Measurements from ENCODE around the gene LDB2.

The LDB2 gene

GRCh38 chr4:16686195-16686594, 212.2 kb downstream of the LDB2 start:
- Histone ChIP-seq H3K27me3 (replicated peaks; ENCODE audit: control insufficient read depth, insufficient read depth, low read length, poor library complexity, severe bottlenecking) (no peaks in the 10 kb centered on the region), H3K4me3 (ENCODE audit: insufficient read depth, low read depth, low read length, poor library complexity, severe bottlenecking) (no peak overlapping the region), H3K9me3 (ENCODE audit: control insufficient read depth, low read length) (no peaks in the 10 kb centered on the region), H3K4me1 (ENCODE audit: control insufficient read depth, insufficient read depth, low read length, poor library complexity, severe bottlenecking) (no peaks in the 10 kb centered on the region), H3K36me3 (ENCODE audit: control insufficient read depth, insufficient read depth, low read length) (no peaks in the 10 kb centered on the region), H3K27ac (ENCODE audit: insufficient read depth, low read length, poor library complexity, severe bottlenecking) (no peak overlapping the region)
- DNase-seq, result no peak

GRCh38 chr4:16685536-16685935, 212.9 kb downstream of the LDB2 start:
- Histone ChIP-seq H3K4me1 (ENCODE audit: control insufficient read depth, insufficient read depth, low read length, poor library complexity, severe bottlenecking) (no peaks in the 10 kb centered on the region), H3K9me3 (ENCODE audit: control insufficient read depth, low read length) (no peaks in the 10 kb centered on the region), H3K36me3 (ENCODE audit: control insufficient read depth, insufficient read depth, low read length) (no peaks in the 10 kb centered on the region), H3K27me3 (replicated peaks; ENCODE audit: control insufficient read depth, insufficient read depth, low read length, poor library complexity, severe bottlenecking) (no peaks in the 10 kb centered on the region), H3K27ac (ENCODE audit: insufficient read depth, low read length, poor library complexity, severe bottlenecking) (no peak overlapping the region), H3K4me3 (ENCODE audit: insufficient read depth, low read depth, low read length, poor library complexity, severe bottlenecking) (no peak overlapping the region)
- no peak for DNase-seq

GRCh38 chr4:16684935-16685334, 213.5 kb downstream of the LDB2 start:
- Histone ChIP-seq H3K27ac (ENCODE audit: insufficient read depth, low read length, poor library complexity, severe bottlenecking) (no peak overlapping the region), H3K27me3 (replicated peaks; ENCODE audit: control insufficient read depth, insufficient read depth, low read length, poor library complexity, severe bottlenecking) (no peaks in the 10 kb centered on the region), H3K36me3 (ENCODE audit: control insufficient read depth, insufficient read depth, low read length) (no peaks in the 10 kb centered on the region), H3K4me3 (ENCODE audit: insufficient read depth, low read depth, low read length, poor library complexity, severe bottlenecking) (no peak overlapping the region), H3K9me3 (ENCODE audit: control insufficient read depth, low read length) (no peaks in the 10 kb centered on the region), H3K4me1 (ENCODE audit: control insufficient read depth, insufficient read depth, low read length, poor library complexity, severe bottlenecking) (no peaks in the 10 kb centered on the region)
- DNase-seq, result no peak

- H3K27ac ChIP-seq (ENCODE audit: insufficient read depth, low read length, poor library complexity, severe bottlenecking), result no peak overlapping the region
- no peaks in the 10 kb centered on the region for H3K4me1 ChIP-seq (ENCODE audit: control insufficient read depth, insufficient read depth, low read length, poor library complexity, severe bottlenecking)
- no peaks in the 10 kb centered on the region for H3K27me3 ChIP-seq (replicated peaks; ENCODE audit: control insufficient read depth, insufficient read depth, low read length, poor library complexity, severe bottlenecking)
- H3K9me3 ChIP-seq (ENCODE audit: control insufficient read depth, low read length), result no peaks in the 10 kb centered on the region
- H3K36me3 ChIP-seq (ENCODE audit: control insufficient read depth, insufficient read depth, low read length), result no peaks in the 10 kb centered on the region
- no peak for DNase-seq
- H3K4me3 ChIP-seq (ENCODE audit: insufficient read depth, low read depth, low read length, poor library complexity, severe bottlenecking), result no peak overlapping the region
Observed at GRCh38 chr4:16684097-16684496, 214.3 kb downstream of the LDB2 start.

- H3K4me1 ChIP-seq (ENCODE audit: control insufficient read depth, insufficient read depth, low read length, poor library complexity, severe bottlenecking), result no peaks in the 10 kb centered on the region
- H3K27me3 ChIP-seq (replicated peaks; ENCODE audit: control insufficient read depth, insufficient read depth, low read length, poor library complexity, severe bottlenecking), result no peaks in the 10 kb centered on the region
- DNase-seq, result no peak
Observed at GRCh38 chr4:16682975-16683374, 215.5 kb downstream of the LDB2 start.

GRCh38 chr4:16677001-16677944, 221.2 kb downstream of the LDB2 start:
- no peak for DNase-seq
- Histone ChIP-seq H3K27ac (ENCODE audit: insufficient read depth, low read length, poor library complexity, severe bottlenecking) (no peak overlapping the region), H3K27me3 (replicated peaks; ENCODE audit: control insufficient read depth, insufficient read depth, low read length, poor library complexity, severe bottlenecking) (no peaks in the 10 kb centered on the region), H3K4me3 (ENCODE audit: insufficient read depth, low read depth, low read length, poor library complexity, severe bottlenecking) (no peak overlapping the region), H3K9me3 (ENCODE audit: control insufficient read depth, low read length) (no peaks in the 10 kb centered on the region), H3K4me1 (ENCODE audit: control insufficient read depth, insufficient read depth, low read length, poor library complexity, severe bottlenecking) (no peaks in the 10 kb centered on the region), H3K36me3 (ENCODE audit: control insufficient read depth, insufficient read depth, low read length) (no peaks in the 10 kb centered on the region)

More at GRCh38 chr4:16682975-16683374, 215.5 kb downstream of the LDB2 start:
- Histone ChIP-seq H3K27ac (ENCODE audit: insufficient read depth, low read length, poor library complexity, severe bottlenecking) (no peak overlapping the region), H3K4me3 (ENCODE audit: insufficient read depth, low read depth, low read length, poor library complexity, severe bottlenecking) (no peak overlapping the region), H3K36me3 (ENCODE audit: control insufficient read depth, insufficient read depth, low read length) (no peaks in the 10 kb centered on the region), H3K9me3 (ENCODE audit: control insufficient read depth, low read length) (no peaks in the 10 kb centered on the region)

- Histone ChIP-seq H3K4me3 (ENCODE audit: insufficient read depth, low read depth, low read length, poor library complexity, severe bottlenecking) (no peak overlapping the region), H3K9me3 (ENCODE audit: control insufficient read depth, low read length) (no peaks in the 10 kb centered on the region), H3K27ac (ENCODE audit: insufficient read depth, low read length, poor library complexity, severe bottlenecking) (no peak overlapping the region), H3K27me3 (replicated peaks; ENCODE audit: control insufficient read depth, insufficient read depth, low read length, poor library complexity, severe bottlenecking) (no peaks in the 10 kb centered on the region), H3K4me1 (ENCODE audit: control insufficient read depth, insufficient read depth, low read length, poor library complexity, severe bottlenecking) (no peaks in the 10 kb centered on the region), H3K36me3 (ENCODE audit: control insufficient read depth, insufficient read depth, low read length) (no peaks in the 10 kb centered on the region)
- no peak for DNase-seq
Observed at GRCh38 chr4:16676230-16676770, 222.1 kb downstream of the LDB2 start.

GRCh38 chr4:16674082-16674481, 224.4 kb downstream of the LDB2 start:
- Histone ChIP-seq H3K27me3 (replicated peaks; ENCODE audit: control insufficient read depth, insufficient read depth, low read length, poor library complexity, severe bottlenecking) (no peaks in the 10 kb centered on the region), H3K36me3 (ENCODE audit: control insufficient read depth, insufficient read depth, low read length) (no peaks in the 10 kb centered on the region), H3K4me1 (ENCODE audit: control insufficient read depth, insufficient read depth, low read length, poor library complexity, severe bottlenecking) (no peaks in the 10 kb centered on the region), H3K27ac (ENCODE audit: insufficient read depth, low read length, poor library complexity, severe bottlenecking) (no peak overlapping the region), H3K9me3 (ENCODE audit: control insufficient read depth, low read length) (no peaks in the 10 kb centered on the region), H3K4me3 (ENCODE audit: insufficient read depth, low read depth, low read length, poor library complexity, severe bottlenecking) (no peak overlapping the region)
- DNase-seq, result no peak

GRCh38 chr4:16672421-16672820, 226.0 kb downstream of the LDB2 start:
- no peaks in the 10 kb centered on the region for H3K9me3 ChIP-seq (ENCODE audit: control insufficient read depth, low read length)
- H3K4me1 ChIP-seq (ENCODE audit: control insufficient read depth, insufficient read depth, low read length, poor library complexity, severe bottlenecking), result no peaks in the 10 kb centered on the region
- H3K27me3 ChIP-seq (replicated peaks; ENCODE audit: control insufficient read depth, insufficient read depth, low read length, poor library complexity, severe bottlenecking), result no peaks in the 10 kb centered on the region
- H3K36me3 ChIP-seq (ENCODE audit: control insufficient read depth, insufficient read depth, low read length), result no peaks in the 10 kb centered on the region
- no peak for DNase-seq
- H3K4me3 ChIP-seq (ENCODE audit: insufficient read depth, low read depth, low read length, poor library complexity, severe bottlenecking), result no peak overlapping the region
- no peak overlapping the region for H3K27ac ChIP-seq (ENCODE audit: insufficient read depth, low read length, poor library complexity, severe bottlenecking)

- no peaks in the 10 kb centered on the region for H3K36me3 ChIP-seq (ENCODE audit: control insufficient read depth, insufficient read depth, low read length)
- H3K4me3 ChIP-seq (ENCODE audit: insufficient read depth, low read depth, low read length, poor library complexity, severe bottlenecking), result no peak overlapping the region
- no peaks in the 10 kb centered on the region for H3K9me3 ChIP-seq (ENCODE audit: control insufficient read depth, low read length)
- no peaks in the 10 kb centered on the region for H3K4me1 ChIP-seq (ENCODE audit: control insufficient read depth, insufficient read depth, low read length, poor library complexity, severe bottlenecking)
- no peaks in the 10 kb centered on the region for H3K27me3 ChIP-seq (replicated peaks; ENCODE audit: control insufficient read depth, insufficient read depth, low read length, poor library complexity, severe bottlenecking)
- no peak for DNase-seq
- H3K27ac ChIP-seq (ENCODE audit: insufficient read depth, low read length, poor library complexity, severe bottlenecking), result no peak overlapping the region
Observed at GRCh38 chr4:16671741-16672140, 226.7 kb downstream of the LDB2 start.
